IgD-negative memory B cell (primary cell): Measurements from ENCODE around the gene ESD. TPM values are rescaled to one million over a fixed set of nuclear protein-coding genes. Genes with fewer than 3 reads are reported as not detected.
A peak's percentile ranks its signal among the peaks of the same experiment; 100 is the strongest.
"Not testable (repeated sequence)": the region's sequence is repeated elsewhere in the genome, so short reads cannot be mapped to it uniquely, and the experiment has no call there.

Source experiments
- H3K27ac Mint-ChIP-seq, 3 donors: one replicate each; pipeline ENCODE4 v1.8.0; 2020 to 2022; ENCODE audit warnings: mild to moderate bottlenecking in 3 of 3, mixed read lengths in 3 of 3, moderate library complexity in 1 of 3
- H3K27me3 Mint-ChIP-seq: one replicate; pipeline ENCODE4 v1.8.0; 2021; ENCODE audit warnings: mixed read lengths
- H3K36me3 Mint-ChIP-seq: one replicate; pipeline ENCODE4 v1.8.0; 2020; ENCODE audit warnings: mild to moderate bottlenecking, mixed read lengths
- H3K4me1 Mint-ChIP-seq, 3 donors: one replicate each; pipeline ENCODE4 v1.8.0; 2020 to 2022; ENCODE audit warnings: mixed read lengths in 3 of 3, mild to moderate bottlenecking in 1 of 3
- H3K4me3 Mint-ChIP-seq, 4 donors: one replicate each; pipeline ENCODE4 v1.8.0; 2020 to 2022; ENCODE audit warnings: mild to moderate bottlenecking in 4 of 4, mixed read lengths in 4 of 4, moderate library complexity in 3 of 4
- H3K9me3 Mint-ChIP-seq, 3 donors: one replicate each; pipeline ENCODE4 v1.8.0; 2020 to 2021; ENCODE audit warnings: mixed read lengths in 3 of 3, mild to moderate bottlenecking in 1 of 3
- polyA plus RNA-seq: library from polyadenylated mRNA; unstranded; fragments of 300-500 nt; fragmentation: Illumina TruSeq; gene quantifications from one replicate; pipeline ENCODE4 v1.2.3, GENCODE V29; 2021

Gene ESD
- polyA plus RNA-seq, 1 donor from 2014 or later: 116 TPM

- no peaks in the 10 kb centered on the region for H3K4me1 Mint-ChIP-seq
- peaks cover 0 to 4% (median 0%) of the 10 kb centered on the region in 3 donors for H3K9me3 Mint-ChIP-seq
- peaks cover 25% of the 10 kb centered on the region for H3K36me3 Mint-ChIP-seq
- H3K4me3 Mint-ChIP-seq: no peak overlapping the region
- no peak overlapping the region for H3K27ac Mint-ChIP-seq
- H3K27me3 Mint-ChIP-seq: no peaks in the 10 kb centered on the region
These were observed 25.3 kb downstream of the ESD start for GRCh38 chr13:46771693-46772092.

- not testable (repeated sequence) for H3K4me3 Mint-ChIP-seq, H3K27ac Mint-ChIP-seq, H3K9me3 Mint-ChIP-seq, H3K27me3 Mint-ChIP-seq, H3K4me1 Mint-ChIP-seq
- H3K36me3 Mint-ChIP-seq: peaks cover 21% of the 10 kb centered on the region
These were observed 27.0 kb downstream of the ESD start for GRCh38 chr13:46769925-46770324.

GRCh38 chr13:46761866-46762265 is 35.1 kb downstream of the ESD start:
- H3K27ac Mint-ChIP-seq: no peak overlapping the region
- peaks cover 4% of the 10 kb centered on the region for H3K27me3 Mint-ChIP-seq
- no peaks in the 10 kb centered on the region for H3K9me3 Mint-ChIP-seq
- H3K4me3 Mint-ChIP-seq: no peak overlapping the region
- no peaks in the 10 kb centered on the region for H3K36me3 Mint-ChIP-seq
- H3K4me1 Mint-ChIP-seq: peaks cover 12 to 14% (median 13%) of the 10 kb centered on the region in 3 donors

GRCh38 chr13:46761174-46761573 is 35.8 kb downstream of the ESD start:
- no peaks in the 10 kb centered on the region for H3K36me3 Mint-ChIP-seq
- H3K27ac Mint-ChIP-seq: no peak overlapping the region
- H3K4me1 Mint-ChIP-seq: peaks cover 12 to 15% (median 15%) of the 10 kb centered on the region in 3 donors
- no peaks in the 10 kb centered on the region for H3K9me3 Mint-ChIP-seq
- H3K4me3 Mint-ChIP-seq: no peak overlapping the region
- H3K27me3 Mint-ChIP-seq: peaks cover 4% of the 10 kb centered on the region

GRCh38 chr13:46759846-46760245 is 37.1 kb downstream of the ESD start:
- H3K36me3 Mint-ChIP-seq: no peaks in the 10 kb centered on the region
- no peak overlapping the region for H3K4me3 Mint-ChIP-seq
- no peak overlapping the region for H3K27ac Mint-ChIP-seq
- H3K9me3 Mint-ChIP-seq: no peaks in the 10 kb centered on the region
- H3K27me3 Mint-ChIP-seq: peaks cover 4% of the 10 kb centered on the region
- peaks cover 12 to 15% (median 15%) of the 10 kb centered on the region in 3 donors for H3K4me1 Mint-ChIP-seq

GRCh38 chr13:46757640-46758039 is 39.3 kb downstream of the ESD start:
- Mint-ChIP-seq H3K36me3 (no peaks in the 10 kb centered on the region), H3K4me1 (peaks cover 15% of the 10 kb centered on the region in 3 donors), H3K27me3 (peaks cover 4% of the 10 kb centered on the region), H3K27ac (no peak overlapping the region), H3K4me3 (no peak overlapping the region), H3K9me3 (no peaks in the 10 kb centered on the region)

- peaks cover 15 to 18% (median 18%) of the 10 kb centered on the region in 3 donors for H3K4me1 Mint-ChIP-seq
- H3K27ac Mint-ChIP-seq: no peak overlapping the region
- H3K9me3 Mint-ChIP-seq: no peaks in the 10 kb centered on the region
- no peaks in the 10 kb centered on the region for H3K36me3 Mint-ChIP-seq
- peak overlapping the region in 1 of 4 donors; percentile 3 for H3K4me3 Mint-ChIP-seq
- H3K27me3 Mint-ChIP-seq: peaks cover 4% of the 10 kb centered on the region
These were observed 40.0 kb downstream of the ESD start for GRCh38 chr13:46756977-46757376.

- not testable (repeated sequence) for H3K4me3 Mint-ChIP-seq, H3K36me3 Mint-ChIP-seq, H3K9me3 Mint-ChIP-seq, H3K27me3 Mint-ChIP-seq, H3K27ac Mint-ChIP-seq
- peaks cover 19 to 29% (median 25%) of the 10 kb centered on the region in 3 donors for H3K4me1 Mint-ChIP-seq
These were observed 41.5 kb downstream of the ESD start for GRCh38 chr13:46755508-46755907.

- Mint-ChIP-seq H3K4me1 (peaks cover 19 to 25% (median 20%) of the 10 kb centered on the region in 3 donors), H3K27ac (no peak overlapping the region), H3K36me3 (no peaks in the 10 kb centered on the region), H3K27me3 (peaks cover 4% of the 10 kb centered on the region), H3K9me3 (no peaks in the 10 kb centered on the region), H3K4me3 (no peak overlapping the region)
These were observed 42.1 kb downstream of the ESD start for GRCh38 chr13:46754812-46755211.

GRCh38 chr13:46753917-46754316 is 43.0 kb downstream of the ESD start:
- H3K4me3 Mint-ChIP-seq: peak overlapping the region in 1 of 4 donors; percentile 56
- peaks cover 20 to 25% (median 21%) of the 10 kb centered on the region in 3 donors for H3K4me1 Mint-ChIP-seq
- H3K27ac Mint-ChIP-seq: peak overlapping the region in 1 of 3 donors; percentile 78
- peaks cover 4% of the 10 kb centered on the region for H3K27me3 Mint-ChIP-seq
- H3K9me3 Mint-ChIP-seq: no peaks in the 10 kb centered on the region
- no peaks in the 10 kb centered on the region for H3K36me3 Mint-ChIP-seq

GRCh38 chr13:46753137-46753536 is 43.8 kb downstream of the ESD start:
- Mint-ChIP-seq H3K27ac (no peak overlapping the region), H3K9me3 (no peaks in the 10 kb centered on the region), H3K4me1 (peaks cover 19 to 25% (median 20%) of the 10 kb centered on the region in 3 donors), H3K36me3 (no peaks in the 10 kb centered on the region), H3K27me3 (peaks cover 2% of the 10 kb centered on the region), H3K4me3 (no peak overlapping the region)

GRCh38 chr13:46751811-46752635 is 44.9 kb downstream of the ESD start:
- H3K4me1 Mint-ChIP-seq: peaks cover 12 to 17% (median 13%) of the 10 kb centered on the region in 3 donors
- H3K27ac Mint-ChIP-seq: peak overlapping the region in 2 of 3 donors; percentile 2 to 14
- no peaks in the 10 kb centered on the region for H3K36me3 Mint-ChIP-seq
- no peaks in the 10 kb centered on the region for H3K27me3 Mint-ChIP-seq
- no peaks in the 10 kb centered on the region for H3K9me3 Mint-ChIP-seq
- peak overlapping the region in 1 of 4 donors; percentile 7 for H3K4me3 Mint-ChIP-seq

GRCh38 chr13:46749951-46750350 is 47.0 kb downstream of the ESD start:
- Mint-ChIP-seq H3K36me3 (peaks cover 7% of the 10 kb centered on the region), H3K27ac (peak overlapping the region in 1 of 3 donors; percentile 16), H3K4me1 (peaks cover 10 to 14% (median 11%) of the 10 kb centered on the region in 3 donors), H3K9me3 (no peaks in the 10 kb centered on the region), H3K27me3 (no peaks in the 10 kb centered on the region), H3K4me3 (no peak overlapping the region)

- H3K36me3 Mint-ChIP-seq: peaks cover 7% of the 10 kb centered on the region
- H3K4me1 Mint-ChIP-seq: peaks cover 10 to 14% (median 11%) of the 10 kb centered on the region in 3 donors
- no peaks in the 10 kb centered on the region for H3K27me3 Mint-ChIP-seq
- no peaks in the 10 kb centered on the region for H3K9me3 Mint-ChIP-seq
- no peak overlapping the region for H3K4me3 Mint-ChIP-seq
- H3K27ac Mint-ChIP-seq: no peak overlapping the region
These were observed 48.7 kb downstream of the ESD start for GRCh38 chr13:46748300-46748699.

- Mint-ChIP-seq H3K36me3 (peaks cover 7% of the 10 kb centered on the region), H3K27ac (peak overlapping the region in 1 of 3 donors; percentile 63), H3K27me3 (no peaks in the 10 kb centered on the region), H3K4me3 (no peak overlapping the region), H3K4me1 (peaks cover 9 to 14% (median 10%) of the 10 kb centered on the region in 3 donors), H3K9me3 (no peaks in the 10 kb centered on the region)
These were observed 49.7 kb downstream of the ESD start for GRCh38 chr13:46747031-46747820.
